HEK293 (cell line): ENCODE results near the gene RPL22.

Experiments used
- CTCF ChIA-PET: fragments of 350-600 bp; formaldehyde crosslinking; extraction: SDS; loops from one replicate; lab custom pipeline; 2021; ENCODE audit warnings: antibody characterized with exemption; lab: Yijun Ruan, JAX
- POLR2A ChIA-PET: fragments of 300-600 bp; formaldehyde crosslinking; extraction: SDS; loops from one replicate; lab custom pipeline; 2020; ENCODE audit warnings: antibody characterized with exemption, inconsistent platforms; lab: Yijun Ruan, JAX
- H3K27ac ChIP-seq: fragments of 200-500 bp; sonication (Bioruptor generic); 2 replicates; pipeline ENCODE4 v1.5.1; 2014; ENCODE audit warnings: low read depth, low read length, control low read depth, inconsistent platforms; ENCODE audit errors: extremely low read depth
- H3K36me3 ChIP-seq, 2 experiments: fragments of 200-500 bp in 1 of 2; sonication (Bioruptor generic) in 1 of 2; 1 replicate in 1 of 2; 2 replicates in 1 of 2; pipeline ENCODE4 v1.5.1; 2014 to 2017; ENCODE audit warnings: inconsistent platforms in 2 of 2, low read length in 2 of 2; ENCODE audit not compliant: control insufficient read depth in 2 of 2, insufficient read depth in 1 of 2
- H3K4me1 ChIP-seq: fragments of 200-500 bp; sonication (Bioruptor generic); 2 replicates; pipeline ENCODE4 v1.5.1; 2014; ENCODE audit warnings: mild to moderate bottlenecking, low read length, inconsistent platforms; ENCODE audit not compliant: control insufficient read depth, insufficient read depth
- H3K4me3 ChIP-seq: 2 replicates; pipeline ENCODE4 v1.5.1; 2011; ENCODE audit warnings: low read depth, mild to moderate bottlenecking, control low read depth, low read length, moderate library complexity
- H3K9me3 ChIP-seq: fragments of 200-500 bp; sonication (Bioruptor generic); 2 replicates; pipeline ENCODE4 v1.5.1; 2014; ENCODE audit warnings: low read depth, low read length, inconsistent platforms; ENCODE audit not compliant: control insufficient read depth, insufficient read depth
- GLIS2 ChIP-seq: fragments of 450-650 bp; formaldehyde crosslinking; IDR thresholded peaks from 2 replicates; pipeline ENCODE4 v1.5.1; 2016; ENCODE audit warnings: missing biosample characterization, missing genetic modification characterization
- PRDM1 ChIP-seq: fragments of 450-650 bp; formaldehyde crosslinking; IDR thresholded peaks from 2 replicates; pipeline ENCODE4; 2016; ENCODE audit warnings: missing biosample characterization, missing genetic modification characterization
- SALL2 ChIP-seq: fragments of 450-650 bp; formaldehyde crosslinking; IDR thresholded peaks from 2 replicates; pipeline ENCODE4 v1.5.0; 2017; ENCODE audit warnings: missing biosample characterization, mild to moderate bottlenecking, missing genetic modification characterization, borderline replicate concordance
- SCRT2 ChIP-seq: fragments of 450-650 bp; formaldehyde crosslinking; IDR thresholded peaks from 2 replicates; pipeline ENCODE4 v1.5.1; 2016; ENCODE audit warnings: missing biosample characterization, missing genetic modification characterization
- ZBTB1 ChIP-seq: fragments of 450-650 bp; formaldehyde crosslinking; IDR thresholded peaks from 2 replicates; pipeline ENCODE4 v1.5.1; 2016; ENCODE audit warnings: missing biosample characterization, missing genetic modification characterization
- ZBTB10 ChIP-seq: fragments of 450-650 bp; formaldehyde crosslinking; IDR thresholded peaks from 2 replicates; pipeline ENCODE4 v1.5.1; 2016; ENCODE audit warnings: missing biosample characterization, missing genetic modification characterization
- ZBTB44 ChIP-seq: fragments of 450-650 bp; IDR thresholded peaks from 2 replicates; pipeline ENCODE4 v1.5.1; 2018; ENCODE audit warnings: missing biosample characterization, mild to moderate bottlenecking, missing genetic modification characterization
- ZFP69B ChIP-seq: fragments of 450-650 bp; formaldehyde crosslinking; IDR thresholded peaks from 2 replicates; pipeline ENCODE4 v1.5.1; 2016; ENCODE audit warnings: missing biosample characterization, missing genetic modification characterization
- ZNF121 ChIP-seq: fragments of 450-650 bp; formaldehyde crosslinking; IDR thresholded peaks from 2 replicates; pipeline ENCODE4 v1.5.1; 2016; ENCODE audit warnings: missing biosample characterization, missing genetic modification characterization
- ZNF362 ChIP-seq: fragments of 450-650 bp; formaldehyde crosslinking; IDR thresholded peaks from 2 replicates; pipeline ENCODE4 v1.5.1; 2016; ENCODE audit warnings: missing biosample characterization, missing genetic modification characterization
- ZNF366 ChIP-seq: fragments of 450-650 bp; formaldehyde crosslinking; conservative IDR thresholded peaks from 2 replicates; pipeline ENCODE4 v1.5.1; 2016; ENCODE audit warnings: missing biosample characterization, missing genetic modification characterization
- ZNF514 ChIP-seq: fragments of 450-650 bp; formaldehyde crosslinking; IDR thresholded peaks from 2 replicates; pipeline ENCODE4 v1.5.1; 2016; ENCODE audit warnings: missing biosample characterization, missing genetic modification characterization
- ZNF558 ChIP-seq: fragments of 450-650 bp; formaldehyde crosslinking; IDR thresholded peaks from 2 replicates; pipeline ENCODE4 v1.5.1; 2016; ENCODE audit warnings: missing biosample characterization, missing genetic modification characterization
- ZNF560 ChIP-seq: fragments of 450-650 bp; formaldehyde crosslinking; IDR thresholded peaks from 2 replicates; pipeline ENCODE4 v1.5.1; 2017; ENCODE audit warnings: missing biosample characterization, missing genetic modification characterization, borderline replicate concordance
- ZNF654 ChIP-seq: fragments of 450-650 bp; formaldehyde crosslinking; IDR thresholded peaks from 2 replicates; pipeline ENCODE4 v1.5.1; 2016; ENCODE audit warnings: low read depth, missing biosample characterization, missing genetic modification characterization
- ZNF660 ChIP-seq: fragments of 450-650 bp; IDR thresholded peaks from 2 replicates; pipeline ENCODE4 v1.5.1; 2018; ENCODE audit warnings: missing biosample characterization, mild to moderate bottlenecking, missing genetic modification characterization
- TF ChIP-seq, protein P1 (sequence below): fragments of 450-650 bp; formaldehyde crosslinking; IDR thresholded peaks from 2 replicates; pipeline ENCODE4 v1.5.1; 2016; ENCODE audit warnings: missing biosample characterization, missing genetic modification characterization
- TF ChIP-seq, protein P2 (sequence below): fragments of 450-650 bp; formaldehyde crosslinking; IDR thresholded peaks from 2 replicates; pipeline ENCODE4 v1.5.1; 2016; ENCODE audit warnings: missing biosample characterization, missing genetic modification characterization

The RPL22 gene

GRCh38 chr1:6191968-6192367, 7.4 kb downstream of the RPL22 start:
- TF ChIP-seq ZNF121 (peak; percentile 58; the same call in 1 of the 2 replicates), ZBTB1 (tag by site-specific recombination) (no peak)
- no peaks in the 10 kb centered on the region for H3K4me1 ChIP-seq
- H3K4me3 ChIP-seq = no peak overlapping the region
- ChIA-PET CTCF (interaction anchor here (0.6 to 0.8 kb wide), 2 partner anchors 13 to 86 kb away, joined by 3 to 5 read pairs; no protein-coding TSS in a partner anchor), POLR2A (interaction anchor here (0.7 to 1.1 kb wide), 3 partner anchors 15 to 849 kb away, joined by 3 to 5 read pairs (median 4); no protein-coding TSS in a partner anchor)
- no peak overlapping the region for H3K27ac ChIP-seq
- H3K36me3 ChIP-seq = peaks cover 74 to 97% of the 10 kb centered on the region in 2 experiments
- H3K9me3 ChIP-seq = no peaks in the 10 kb centered on the region

DNA sequence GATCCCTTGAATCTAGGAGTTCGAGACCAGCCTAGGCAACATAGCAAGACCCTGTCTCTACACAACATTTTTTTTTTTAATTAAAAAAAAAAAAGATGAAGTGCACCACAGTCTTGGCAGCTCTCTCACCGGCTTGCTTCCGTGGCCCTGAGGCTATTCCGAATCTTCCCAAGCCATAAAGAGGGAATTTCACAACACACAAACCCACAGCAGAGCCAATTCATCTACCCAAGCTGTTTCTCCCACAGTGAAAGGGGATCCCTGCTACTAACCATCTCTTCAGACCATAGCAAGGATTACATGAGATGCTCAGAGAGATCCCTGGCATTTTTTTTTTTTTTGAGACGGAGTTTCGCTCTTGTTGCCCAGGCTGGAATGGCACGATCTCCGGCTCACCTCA, 10.9 kb downstream of the RPL22 start:
- Histone ChIP-seq H3K9me3 (no peaks in the 10 kb centered on the region), H3K36me3 (peaks cover 43 to 88% of the 10 kb centered on the region in 2 experiments), H3K4me3 (no peak overlapping the region), H3K4me1 (no peaks in the 10 kb centered on the region), H3K27ac (no peak overlapping the region)
- ChIA-PET POLR2A (interaction anchor here (0.8 kb wide), 1 partner anchor 50 kb away, joined by 3 read pairs; no protein-coding TSS in a partner anchor), CTCF (interaction anchor here (0.6 to 1.6 kb wide), 7 partner anchors 11 to 390 kb away, joined by 3 to 7 read pairs (median 4); no protein-coding TSS in a partner anchor)
- TF ChIP-seq ZNF560 (tag by site-specific recombination) (no peak), ZNF362 (tag by site-specific recombination) (0 out of 2 replicates have a peak, but pooled peaks have one; percentile 33)

DNA sequence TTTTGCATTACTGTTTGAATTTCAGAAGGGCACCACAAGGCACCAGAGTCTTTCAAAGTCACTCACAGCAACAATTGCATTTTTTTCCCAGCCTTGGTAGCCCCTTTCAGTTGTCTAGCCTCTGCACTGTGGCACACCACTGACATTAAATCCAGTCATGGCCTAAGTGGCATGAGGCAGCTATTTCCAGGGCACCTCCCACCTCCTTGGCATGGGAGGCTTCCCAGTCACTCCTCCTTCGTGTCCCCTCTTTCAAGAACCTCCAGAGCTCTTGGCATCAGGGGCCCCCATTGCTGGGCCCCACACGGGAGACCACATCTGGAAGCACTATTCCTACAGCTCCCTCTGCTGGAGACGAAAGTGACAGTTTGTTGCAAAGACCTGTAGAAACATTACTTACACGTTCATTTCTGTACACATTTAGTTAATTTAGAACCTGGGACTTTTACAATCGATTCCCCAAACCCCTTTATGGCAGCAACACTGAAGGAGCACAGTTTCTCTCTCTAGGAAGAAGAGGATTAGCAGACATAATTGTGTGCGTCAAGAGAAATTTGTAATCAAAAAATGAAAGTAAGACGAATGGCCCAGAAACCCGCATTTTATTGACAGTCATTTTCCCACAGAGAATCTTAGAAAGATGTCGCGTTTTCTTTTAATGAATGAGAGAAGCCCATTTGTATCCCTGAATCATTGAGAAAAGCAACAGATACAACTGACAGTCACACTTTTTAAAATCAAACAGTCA, 13.6 kb downstream of the RPL22 start:
- ChIA-PET CTCF (interaction anchor here (0.6 to 3.0 kb wide), 17 partner anchors 8 to 145 kb away, joined by 3 to 18 read pairs (median 4); partner anchors contain the start of genes RNF207 and RPL22), POLR2A (interaction anchor here (0.6 to 0.9 kb wide), 2 partner anchors 9 to 237 kb away, joined by 4 read pairs; no protein-coding TSS in a partner anchor)
- H3K9me3 ChIP-seq = no peaks in the 10 kb centered on the region
- no peak overlapping the region for H3K4me3 ChIP-seq
- H3K4me1 ChIP-seq = no peaks in the 10 kb centered on the region
- peaks cover 25 to 65% of the 10 kb centered on the region in 2 experiments for H3K36me3 ChIP-seq
- H3K27ac ChIP-seq = no peak overlapping the region
- TF ChIP-seq, protein P1, sequence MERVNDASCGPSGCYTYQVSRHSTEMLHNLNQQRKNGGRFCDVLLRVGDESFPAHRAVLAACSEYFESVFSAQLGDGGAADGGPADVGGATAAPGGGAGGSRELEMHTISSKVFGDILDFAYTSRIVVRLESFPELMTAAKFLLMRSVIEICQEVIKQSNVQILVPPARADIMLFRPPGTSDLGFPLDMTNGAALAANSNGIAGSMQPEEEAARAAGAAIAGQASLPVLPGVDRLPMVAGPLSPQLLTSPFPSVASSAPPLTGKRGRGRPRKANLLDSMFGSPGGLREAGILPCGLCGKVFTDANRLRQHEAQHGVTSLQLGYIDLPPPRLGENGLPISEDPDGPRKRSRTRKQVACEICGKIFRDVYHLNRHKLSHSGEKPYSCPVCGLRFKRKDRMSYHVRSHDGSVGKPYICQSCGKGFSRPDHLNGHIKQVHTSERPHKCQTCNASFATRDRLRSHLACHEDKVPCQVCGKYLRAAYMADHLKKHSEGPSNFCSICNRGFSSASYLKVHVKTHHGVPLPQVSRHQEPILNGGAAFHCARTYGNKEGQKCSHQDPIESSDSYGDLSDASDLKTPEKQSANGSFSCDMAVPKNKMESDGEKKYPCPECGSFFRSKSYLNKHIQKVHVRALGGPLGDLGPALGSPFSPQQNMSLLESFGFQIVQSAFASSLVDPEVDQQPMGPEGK = peak; percentile 64; the same call in 1 of the 2 replicates
- TF ChIP-seq ZBTB10 (tag by site-specific recombination) (no peak), ZNF514 (no peak), PRDM1 (tag by site-specific recombination) (0 out of 2 replicates have a peak, but pooled peaks have one; percentile 43), SALL2 (tag by site-specific recombination) (no peak), SCRT2 (tag by site-specific recombination) (peak; percentile 65), ZNF366 (no peak), ZNF660 (tag by site-specific recombination) (0 out of 2 replicates have a peak, but pooled peaks have one; percentile 17), ZNF558 (tag by site-specific recombination) (peak; percentile 92), ZBTB44 (tag by site-specific recombination) (no peak), ZNF654 (peak; percentile 49), ZFP69B (tag by site-specific recombination) (peak; percentile 97), GLIS2 (tag by site-specific recombination) (peak; percentile 24; the same call in 1 of the 2 replicates)
- TF ChIP-seq, protein P2, sequence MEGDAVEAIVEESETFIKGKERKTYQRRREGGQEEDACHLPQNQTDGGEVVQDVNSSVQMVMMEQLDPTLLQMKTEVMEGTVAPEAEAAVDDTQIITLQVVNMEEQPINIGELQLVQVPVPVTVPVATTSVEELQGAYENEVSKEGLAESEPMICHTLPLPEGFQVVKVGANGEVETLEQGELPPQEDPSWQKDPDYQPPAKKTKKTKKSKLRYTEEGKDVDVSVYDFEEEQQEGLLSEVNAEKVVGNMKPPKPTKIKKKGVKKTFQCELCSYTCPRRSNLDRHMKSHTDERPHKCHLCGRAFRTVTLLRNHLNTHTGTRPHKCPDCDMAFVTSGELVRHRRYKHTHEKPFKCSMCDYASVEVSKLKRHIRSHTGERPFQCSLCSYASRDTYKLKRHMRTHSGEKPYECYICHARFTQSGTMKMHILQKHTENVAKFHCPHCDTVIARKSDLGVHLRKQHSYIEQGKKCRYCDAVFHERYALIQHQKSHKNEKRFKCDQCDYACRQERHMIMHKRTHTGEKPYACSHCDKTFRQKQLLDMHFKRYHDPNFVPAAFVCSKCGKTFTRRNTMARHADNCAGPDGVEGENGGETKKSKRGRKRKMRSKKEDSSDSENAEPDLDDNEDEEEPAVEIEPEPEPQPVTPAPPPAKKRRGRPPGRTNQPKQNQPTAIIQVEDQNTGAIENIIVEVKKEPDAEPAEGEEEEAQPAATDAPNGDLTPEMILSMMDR (tag by site-specific recombination) = peak; percentile 13; the same call in 1 of the 2 replicates
